Activated CD8-positive, alpha-beta memory T cell treated with anti-CD3 and anti-CD28 coated beads for 48 hours (primary cell): ENCODE data around the gene DNAH17.

Experiments used
- DNase-seq, 3 experiments: peaks; one replicate each; pipeline ENCODE4 v3.0.0-alpha.2; 2020; ENCODE audit warnings: low read depth in 2 of 3, low spot score in 2 of 3

DNAH17 gene

DNA sequence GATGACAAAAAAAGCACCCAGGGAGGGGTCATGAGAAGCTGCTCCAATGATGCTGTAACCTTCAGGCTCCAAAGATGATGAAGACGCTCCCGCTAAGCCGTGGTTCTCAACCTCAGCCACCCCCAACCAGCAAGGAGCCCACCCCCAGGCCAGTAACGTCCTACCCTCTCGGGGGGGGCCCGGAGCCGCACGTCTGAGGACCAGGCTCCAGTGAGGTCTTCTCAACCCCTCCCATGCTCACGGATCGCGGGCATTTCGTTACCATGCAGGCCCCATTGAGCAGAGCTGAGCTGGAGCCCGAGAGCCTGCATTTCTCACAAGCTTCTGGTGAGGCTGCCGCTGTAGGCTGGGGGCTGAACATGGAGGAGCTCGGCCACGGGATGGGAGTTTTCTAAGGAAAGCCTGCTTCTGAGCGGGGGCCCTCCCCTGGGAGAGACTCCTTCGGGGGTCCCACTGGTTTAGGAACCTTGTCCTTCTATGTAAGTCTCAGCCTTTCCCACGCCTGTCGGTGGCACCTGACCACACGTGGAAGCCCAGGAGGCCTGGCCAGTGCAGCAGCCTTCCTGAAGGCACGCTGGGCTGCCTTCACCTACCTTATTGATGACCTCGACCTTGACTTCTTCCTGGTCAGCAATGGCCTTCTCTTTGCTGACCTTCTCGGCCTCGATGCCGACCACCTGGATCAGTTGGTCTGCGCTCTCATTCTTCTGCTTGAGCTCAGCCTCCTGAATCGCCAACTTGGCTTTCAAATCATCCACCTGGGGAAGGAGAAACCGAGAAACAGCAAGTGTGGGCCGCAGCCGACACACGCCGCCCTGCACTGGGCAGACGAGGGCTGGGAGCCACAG, 116.0 kb downstream of the DNAH17 start:
- no peak for DNase-seq

DNA sequence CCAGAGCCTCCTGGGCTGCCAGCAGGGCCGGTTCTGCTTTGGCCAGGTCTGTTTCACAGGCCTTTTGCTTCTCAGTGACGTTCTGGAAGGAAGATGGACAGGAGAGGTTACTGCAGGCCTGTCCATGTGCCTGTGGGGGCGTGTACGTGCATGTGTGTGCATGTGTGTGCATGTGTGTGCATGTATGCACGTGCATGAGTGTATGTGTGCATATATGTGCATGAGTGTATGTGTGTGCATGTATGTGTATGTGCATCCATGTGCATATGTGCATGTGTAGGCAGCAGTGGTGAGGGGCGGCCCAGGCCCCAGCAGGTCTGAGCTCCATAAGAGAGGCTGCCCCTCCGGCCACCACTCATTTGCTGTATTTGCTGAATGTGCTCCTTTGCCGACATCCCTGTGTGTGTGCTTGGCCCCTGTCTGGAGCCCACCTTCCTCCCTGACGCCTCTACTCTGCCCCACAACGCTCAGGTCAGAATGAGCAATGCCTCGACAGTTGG, 117.0 kb downstream of the DNAH17 start:
- DNase-seq = no peak

DNA sequence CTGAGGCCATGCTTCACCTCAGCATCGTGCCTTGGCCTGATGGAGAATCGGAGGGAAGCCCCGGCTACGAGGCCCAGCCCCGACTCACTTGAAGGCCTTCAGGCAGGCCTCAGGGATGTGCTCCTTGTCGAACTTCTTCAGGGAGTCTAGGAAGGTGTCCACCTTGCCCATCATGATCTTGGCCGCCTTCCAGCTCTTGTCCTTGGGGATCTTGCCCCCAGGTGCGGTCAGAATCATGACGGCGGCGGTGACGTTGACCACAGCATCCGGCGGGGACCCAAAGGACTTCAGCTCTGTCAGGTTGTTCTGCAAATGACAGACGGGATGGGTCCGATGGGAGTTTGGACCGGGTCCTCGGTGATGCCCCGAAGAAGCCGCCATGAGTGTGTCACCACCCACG, 117.5 kb downstream of the DNAH17 start:
- DNase-seq = no peak

DNA sequence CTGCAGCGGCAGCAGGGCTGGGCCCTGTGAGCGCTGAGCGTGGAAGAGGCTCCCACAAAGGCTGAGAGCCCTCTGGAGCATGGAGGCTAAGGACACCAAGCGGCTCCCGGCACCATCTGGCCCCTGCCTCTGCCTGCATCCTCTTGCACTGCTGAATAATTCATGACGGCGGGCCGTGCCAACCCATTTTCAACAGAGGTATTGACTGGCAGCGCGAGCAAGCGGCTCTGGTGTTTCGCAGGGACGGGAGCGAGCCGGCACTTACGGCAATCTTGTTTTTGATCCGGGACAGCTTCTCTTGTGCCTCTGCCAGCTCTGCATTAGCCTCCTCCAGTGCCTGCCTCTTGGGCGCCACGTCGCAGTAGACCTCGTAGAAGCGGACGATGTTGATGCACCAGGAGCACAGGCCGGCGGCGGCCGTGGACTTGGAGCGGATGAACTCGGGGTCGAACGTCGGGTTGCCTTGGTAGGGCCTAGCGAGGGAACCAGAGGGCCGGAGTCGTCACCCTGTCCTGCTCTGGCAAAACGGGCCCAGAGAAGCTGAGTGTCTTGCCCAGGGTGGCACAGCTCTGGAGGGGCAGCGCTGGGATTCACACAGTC, 118.4 kb downstream of the DNAH17 start:
- no peak for DNase-seq

DNA sequence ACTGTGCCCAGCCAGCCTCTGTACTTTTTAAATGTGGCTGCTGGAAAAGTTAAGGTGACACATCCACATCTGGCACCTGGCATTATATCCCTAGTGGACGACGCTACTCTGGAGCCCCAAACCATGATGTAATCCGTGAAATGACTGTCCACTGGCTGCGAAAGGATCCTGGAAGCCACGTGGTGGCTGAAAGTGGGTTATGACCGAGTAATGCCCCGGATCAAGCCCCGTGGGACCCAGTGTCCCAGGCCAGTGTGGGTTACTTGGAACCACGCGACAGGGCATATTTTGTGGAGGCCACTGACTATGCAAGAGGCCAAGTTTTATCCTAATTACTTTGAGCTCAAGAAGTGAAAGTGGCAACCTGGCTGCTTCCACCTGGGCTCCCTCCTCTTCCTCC, 119.1 kb downstream of the DNAH17 start:
- no peak for DNase-seq

DNA sequence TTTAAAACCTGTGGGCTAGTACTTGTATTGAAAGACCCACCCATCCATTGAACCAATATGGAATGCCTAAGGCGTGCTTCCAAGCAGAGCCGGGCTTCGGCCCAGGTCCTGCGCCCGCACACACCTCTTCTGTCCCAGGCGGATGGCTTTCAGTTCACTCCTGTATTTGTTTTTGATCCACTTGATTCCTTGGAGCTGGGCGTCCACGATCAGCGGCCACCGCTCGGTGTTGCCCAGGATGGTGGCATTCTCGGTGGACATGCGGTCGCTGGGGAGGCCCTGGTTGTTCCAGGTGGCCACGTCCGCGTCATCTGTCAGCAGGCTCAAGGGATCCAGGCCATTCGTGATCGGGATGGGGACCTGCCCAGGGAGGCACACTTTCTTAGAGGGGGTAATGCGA, 122.8 kb downstream of the DNAH17 start:
- no peak for DNase-seq

DNA sequence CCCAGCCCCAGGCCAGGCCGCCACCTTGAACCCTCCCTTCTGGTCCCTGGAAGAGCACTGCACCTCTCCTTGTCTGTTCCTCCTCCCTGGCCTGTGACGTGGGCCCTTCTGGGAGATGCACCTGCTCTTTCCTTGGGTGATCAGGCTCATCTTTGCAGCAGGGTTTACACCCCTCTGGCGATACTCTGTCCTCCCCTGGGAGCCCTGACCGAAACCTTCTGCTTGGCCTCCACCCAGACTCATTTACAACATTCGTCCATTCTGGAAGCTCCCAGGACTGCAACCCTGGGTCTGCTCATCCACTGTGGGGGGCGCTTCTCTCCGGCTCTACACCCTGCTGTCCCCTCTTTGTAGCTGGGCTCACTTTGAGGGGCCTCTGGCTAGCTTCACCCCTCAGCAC, 125.4 kb downstream of the DNAH17 start:
- DNase-seq = no peak

DNA sequence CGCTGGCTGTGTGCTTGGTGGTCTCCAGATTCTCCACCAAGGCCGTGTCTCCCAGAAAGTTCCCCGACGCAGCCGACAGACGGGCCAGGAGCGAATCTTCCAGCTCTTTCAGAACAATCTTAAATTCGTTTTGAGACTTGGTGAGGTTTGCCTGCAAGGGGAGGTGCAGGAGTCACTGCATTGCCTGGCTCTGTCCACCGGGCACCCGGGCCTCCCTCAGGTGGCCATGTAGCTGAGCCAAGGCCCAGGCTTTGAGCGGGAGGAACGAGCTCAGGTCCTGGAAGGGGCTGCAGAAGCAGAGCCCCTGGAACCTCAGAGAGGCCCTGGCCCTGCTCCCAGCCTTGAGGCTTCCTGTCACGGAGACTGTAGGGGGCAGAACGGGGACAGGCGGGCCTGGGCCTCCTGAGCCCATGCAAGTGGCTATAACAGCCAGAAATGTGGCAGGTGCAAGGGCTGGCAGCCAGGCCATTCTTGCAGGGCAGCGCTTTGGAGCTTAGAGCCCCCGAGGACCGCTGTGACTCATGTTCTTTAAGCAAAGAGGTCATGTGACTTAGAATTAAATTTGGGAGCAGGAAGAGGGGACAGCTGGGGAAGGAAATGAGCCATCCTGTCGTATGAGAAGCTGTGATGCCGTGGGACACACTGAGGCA, 126.4 kb downstream of the DNAH17 start:
- no peak for DNase-seq

DNA sequence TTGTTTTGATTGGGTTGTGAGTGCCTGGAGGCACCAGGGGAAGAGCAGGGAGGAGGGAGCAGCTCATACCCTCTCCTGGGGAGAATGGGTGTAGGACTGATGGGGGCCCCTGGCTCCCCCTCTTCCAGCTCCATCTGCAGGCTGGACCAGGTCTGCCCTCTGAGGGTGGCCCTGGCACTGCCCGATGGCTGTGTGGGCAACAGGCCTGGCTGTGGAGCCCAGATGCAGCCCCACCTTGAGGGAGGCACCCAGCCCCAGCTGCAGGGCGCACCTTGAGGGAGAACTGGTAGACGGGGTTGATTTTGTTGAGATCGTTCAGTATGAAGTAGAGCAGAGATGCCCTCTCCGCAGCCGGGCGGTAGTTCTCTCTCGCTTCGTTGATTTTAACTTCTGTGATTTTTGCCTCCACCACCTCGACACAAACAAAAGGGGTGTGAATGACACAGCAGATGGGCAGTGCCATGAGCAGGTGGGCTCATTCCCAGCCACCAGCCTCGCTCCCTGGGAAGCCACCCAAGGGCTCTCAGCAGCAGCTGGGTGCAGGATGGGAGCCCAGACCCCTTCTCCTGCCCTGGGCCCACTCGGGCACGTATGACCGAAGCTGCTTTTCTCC, 127.1 kb downstream of the DNAH17 start:
- DNase-seq = no peak

DNA sequence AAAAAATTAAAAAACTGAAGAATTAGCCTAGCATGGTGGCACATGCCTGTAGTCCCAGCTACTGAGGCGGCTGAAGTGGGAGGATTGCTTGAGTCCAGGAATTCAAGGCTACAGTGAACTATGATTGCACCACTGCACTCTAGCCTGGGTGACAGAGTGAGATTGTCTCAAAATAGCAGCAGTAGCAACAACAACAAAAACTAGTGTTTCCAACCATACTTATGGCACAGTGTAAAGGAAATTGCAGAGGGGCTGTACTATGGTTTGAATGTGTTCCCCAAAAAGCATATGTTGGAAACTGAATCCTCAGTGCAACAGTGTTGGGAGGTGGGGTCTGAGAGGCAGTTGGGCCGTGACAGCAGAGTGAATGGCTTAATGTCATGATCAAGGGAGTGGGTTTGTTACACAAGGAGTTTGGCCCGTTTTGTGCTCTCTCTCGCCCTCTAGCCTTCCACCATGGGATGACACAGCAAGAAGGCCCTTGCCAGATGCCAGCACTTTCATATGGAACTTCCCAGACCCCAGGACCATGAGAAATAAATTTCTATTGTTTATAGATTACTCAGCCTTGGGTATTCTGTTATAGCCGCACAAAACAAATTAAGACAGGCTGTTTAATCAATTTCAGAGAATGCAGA, 128.7 kb downstream of the DNAH17 start:
- no peak for DNase-seq

DNA sequence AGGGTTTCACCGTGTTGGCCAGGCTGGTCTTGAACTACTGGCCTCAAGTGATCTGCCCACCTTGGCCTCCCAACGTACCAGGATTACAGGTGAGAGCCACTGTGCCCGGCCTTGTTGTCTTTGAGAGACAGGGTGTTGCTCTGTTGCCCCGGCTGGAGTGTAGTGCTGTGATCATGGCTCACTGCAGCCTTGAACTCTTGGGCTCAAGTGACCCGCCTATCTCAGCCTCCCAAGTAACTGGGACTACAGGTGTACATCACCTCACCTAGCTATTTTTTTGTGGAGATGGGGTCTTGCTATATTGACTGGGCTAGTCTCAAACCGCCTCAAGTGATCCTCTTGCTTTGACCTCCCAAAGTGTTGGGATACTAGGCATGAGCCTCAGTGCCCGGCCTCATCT, 130.4 kb downstream of the DNAH17 start:
- DNase-seq = no peak

DNA sequence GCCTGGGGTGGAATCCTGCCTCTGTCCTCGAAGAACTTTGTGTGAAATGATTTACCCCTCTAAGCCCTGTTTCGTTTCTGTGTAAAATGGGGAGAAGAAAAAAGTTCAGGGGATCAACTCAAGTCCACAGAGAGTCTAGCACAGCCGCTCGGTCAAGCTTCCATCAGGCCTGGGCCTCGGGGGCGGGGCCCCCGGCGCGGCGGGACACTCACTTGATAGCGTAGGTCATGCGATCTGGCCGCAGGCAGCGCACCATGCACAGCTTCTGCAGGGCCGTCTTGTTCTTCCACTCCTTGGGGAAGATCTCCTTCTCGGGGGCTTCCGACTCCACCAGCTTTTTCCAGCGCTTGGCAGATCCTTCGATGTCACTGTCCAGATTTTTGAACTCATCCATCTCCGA, 132.8 kb downstream of the DNAH17 start:
- no peak for DNase-seq

DNA sequence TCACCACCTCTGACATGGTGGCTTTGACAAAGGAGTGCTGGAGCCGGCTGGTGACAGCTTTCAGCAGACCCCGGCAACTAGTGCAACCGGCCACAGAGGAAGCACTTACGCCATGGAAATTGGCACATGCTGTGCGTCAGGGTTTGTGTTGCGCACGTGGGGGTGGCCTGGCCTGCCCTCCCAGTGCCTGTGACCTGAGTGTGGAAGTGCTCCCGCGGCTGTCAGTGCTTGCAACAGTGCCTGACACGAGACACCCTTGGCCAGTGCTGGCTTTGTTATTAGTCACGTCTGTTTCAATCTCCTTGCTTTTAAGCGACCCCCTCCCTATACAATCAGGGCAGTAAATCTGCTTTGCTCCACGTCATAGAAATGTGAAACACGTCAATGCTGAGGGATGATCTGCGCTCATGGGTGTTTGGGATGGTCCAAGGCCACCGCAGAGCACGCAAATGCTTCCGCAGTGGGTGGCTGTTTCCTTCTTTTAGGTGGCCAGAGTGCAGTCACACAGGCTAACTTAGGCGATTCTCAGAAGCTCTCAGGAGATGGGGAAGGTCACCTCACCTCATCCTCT, 134.5 kb downstream of the DNAH17 start:
- no peak for DNase-seq

DNA sequence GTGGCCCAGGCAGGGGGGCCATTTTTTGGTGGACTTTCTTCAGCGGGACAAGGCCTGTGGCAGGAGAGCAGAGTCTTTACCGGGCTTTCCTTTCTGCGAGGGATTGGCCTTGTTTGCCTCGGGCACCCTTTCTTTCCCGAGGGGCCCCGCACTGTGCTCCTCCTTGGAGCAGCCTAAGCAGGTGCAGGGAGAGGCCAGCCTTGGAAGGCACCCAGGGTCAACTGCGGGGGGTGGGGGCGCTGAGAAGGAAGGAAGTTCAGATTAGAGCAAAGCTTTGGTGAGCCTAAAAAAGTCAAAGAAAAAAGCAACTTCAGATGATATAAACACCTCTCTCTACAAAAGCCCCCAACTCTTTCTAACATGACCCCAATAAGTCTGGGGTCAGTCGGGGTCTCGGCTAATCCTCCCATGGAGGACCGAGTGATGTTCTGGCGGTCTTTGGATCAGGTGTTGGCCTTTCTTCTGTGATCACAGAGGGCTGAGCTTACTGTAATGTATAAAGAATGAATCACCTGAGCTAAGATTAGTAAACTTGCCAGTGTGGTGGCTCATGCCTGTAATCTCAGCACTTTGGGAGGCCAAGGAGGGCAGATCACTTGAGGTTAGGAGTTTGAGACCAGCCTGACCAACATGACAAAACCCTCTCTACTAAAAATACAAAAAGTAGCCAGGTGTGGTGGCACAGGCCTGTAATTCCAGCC, 135.8 kb downstream of the DNAH17 start:
- DNase-seq = no peak

DNA sequence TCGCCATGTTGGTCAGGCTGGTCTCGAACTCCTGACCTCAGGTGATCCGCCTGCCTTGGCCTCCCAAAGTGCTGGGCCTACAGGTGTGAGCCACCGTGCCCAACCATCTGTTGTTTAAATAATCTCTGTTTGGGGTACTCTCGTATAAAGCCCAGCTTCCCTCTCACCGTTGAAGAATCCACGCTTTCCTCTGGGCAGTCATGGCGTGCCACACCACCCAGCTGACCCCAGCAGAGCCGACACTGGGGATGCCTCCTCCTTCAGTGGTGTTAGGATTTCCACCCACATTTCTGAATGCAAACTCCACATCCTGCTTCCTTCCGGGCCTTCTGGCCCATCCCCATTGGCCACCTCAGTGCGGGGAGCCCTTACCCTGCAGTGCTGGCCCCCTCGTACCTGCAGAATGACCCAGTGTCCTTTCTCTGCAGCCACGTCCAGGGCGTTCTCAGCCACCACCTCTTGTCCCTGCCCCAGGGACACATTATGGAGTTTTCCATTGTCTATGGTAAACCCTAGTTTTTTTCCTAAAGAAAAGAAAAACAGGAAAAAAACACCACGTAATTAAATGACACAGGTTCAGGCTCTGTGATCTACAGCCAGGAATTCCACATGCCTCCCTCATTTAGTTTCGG, 138.4 kb downstream of the DNAH17 start:
- DNase-seq = no peak

DNA sequence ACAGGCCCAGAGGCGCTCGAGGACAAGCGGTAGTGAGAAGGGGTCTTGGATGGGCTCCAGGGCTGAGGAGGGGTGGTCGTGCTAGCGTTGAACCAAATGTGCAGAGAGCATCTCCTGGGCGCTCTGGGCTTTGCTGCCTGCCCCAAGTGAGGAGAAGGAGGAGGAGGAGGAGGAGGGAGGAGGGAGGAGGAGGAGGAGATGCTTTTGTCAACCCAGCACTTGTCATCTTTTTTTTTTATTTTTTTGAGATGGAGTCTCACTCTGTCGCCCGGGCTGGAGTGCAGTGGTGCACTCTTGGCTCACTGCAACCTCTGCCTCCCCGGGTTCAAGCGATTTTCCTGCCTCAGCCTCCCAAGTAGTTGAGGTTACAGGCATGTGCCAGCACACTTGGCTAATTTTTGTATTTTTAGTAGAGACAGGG, 138.9 kb downstream of the DNAH17 start:
- no peak for DNase-seq

DNA sequence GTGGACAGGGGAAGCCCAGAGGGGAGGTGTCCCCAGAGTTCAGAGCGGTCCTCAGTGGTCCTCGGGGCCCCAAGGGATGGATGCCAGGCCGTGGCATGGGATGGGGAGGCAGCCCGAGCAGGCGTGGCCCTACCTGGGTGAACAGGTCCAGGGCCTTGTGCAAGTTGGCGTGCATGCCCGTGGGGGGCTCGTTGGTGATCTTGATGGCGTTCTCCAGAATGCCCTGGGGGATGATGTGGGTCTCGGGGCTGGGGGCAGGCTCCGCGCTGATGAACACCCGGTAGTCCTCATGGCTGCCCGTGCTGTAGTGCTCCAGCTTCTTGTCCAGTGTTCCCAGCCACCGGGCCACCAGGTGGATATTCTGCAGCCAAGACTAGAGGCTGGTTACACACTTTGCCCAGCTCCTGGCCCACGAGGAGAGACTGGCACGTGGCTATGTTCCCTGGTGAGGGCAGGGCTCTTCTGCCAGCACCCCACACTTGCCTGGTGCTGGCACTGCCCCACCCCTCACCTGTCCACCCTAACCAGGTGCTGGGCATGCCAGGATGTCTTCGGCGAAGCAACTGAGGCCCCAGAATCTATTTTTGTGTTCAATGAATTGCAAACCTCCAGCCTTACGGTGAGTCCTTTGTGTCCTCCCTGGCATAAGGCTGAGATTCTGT, 139.6 kb downstream of the DNAH17 start:
- no peak for DNase-seq

DNA sequence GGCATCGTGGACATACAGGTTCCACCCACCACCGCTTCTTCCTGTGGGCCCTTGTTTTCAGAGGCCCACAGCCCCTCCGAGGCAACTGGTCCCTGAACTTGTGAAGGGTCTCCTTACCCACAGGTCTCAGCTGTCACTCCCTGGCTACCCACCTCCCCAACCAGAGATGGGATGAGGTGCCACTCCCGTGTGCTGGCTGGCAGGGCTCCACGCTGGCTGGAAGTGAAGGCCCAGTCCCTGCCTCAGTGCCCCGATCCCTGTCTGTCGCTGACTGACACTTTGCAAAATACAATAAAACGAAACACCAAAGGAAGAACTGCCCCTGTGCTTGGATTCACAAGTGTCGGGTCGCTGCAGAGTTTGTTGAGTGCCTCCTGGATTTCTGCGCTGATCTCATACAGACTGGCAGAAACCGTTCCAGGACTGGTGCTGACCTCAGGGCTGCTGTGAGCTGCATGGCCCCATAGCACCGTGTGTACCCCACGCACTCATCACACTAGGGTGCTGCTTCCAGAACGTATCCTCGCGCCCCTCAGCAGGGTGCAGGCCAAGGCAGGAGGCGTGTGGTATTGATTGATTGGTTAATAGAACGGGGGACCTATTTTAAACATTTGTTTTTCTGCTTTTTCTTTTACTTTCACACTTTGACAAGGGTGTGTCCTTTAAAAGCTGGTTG, 141.7 kb downstream of the DNAH17 start:
- no peak for DNase-seq
